Measurements from ENCODE around the gene SLAMF7. TPM values are rescaled to one million over a fixed set of nuclear protein-coding genes. Genes with fewer than 3 reads are reported as not detected.

SLAMF7 gene
- total RNA-seq, 1 donor from 2014 or later = 0.48 TPM

DNA sequence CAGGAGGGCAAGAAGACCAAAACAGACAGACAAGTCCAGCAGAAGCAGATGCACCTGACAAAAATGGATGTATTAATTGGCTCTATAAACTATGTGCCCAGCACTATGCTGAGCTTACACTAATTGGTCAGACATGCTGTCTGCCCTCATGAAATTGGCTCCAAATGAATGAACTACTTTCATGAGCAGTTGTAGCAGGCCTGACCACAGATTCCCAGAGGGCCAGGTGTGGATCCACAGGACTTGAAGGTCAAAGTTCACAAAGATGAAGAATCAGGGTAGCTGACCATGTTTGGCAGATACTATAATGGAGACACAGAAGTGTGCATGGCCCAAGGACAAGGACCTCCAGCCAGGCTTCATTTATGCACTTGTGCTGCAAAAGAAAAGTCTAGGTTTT, 14.5 kb downstream of the SLAMF7 start:
- no peak for TF ChIP-seq CTCF (conservative IDR thresholded peaks at IDR 0.05)
- Mint-ChIP-seq H3K4me3 (no peak overlapping the region), H3K9me3 (no peaks in the 10 kb centered on the region), H3K36me3 (no peaks in the 10 kb centered on the region), H3K27me3 (peaks cover 33% of the 10 kb centered on the region), H3K4me1 (ENCODE audit: unreplicated experiment) (no peaks in the 10 kb centered on the region), H3K27ac (no peak overlapping the region)
- no peak for DNase-seq (ENCODE audit: extremely low spot score, unreplicated experiment)

DNA sequence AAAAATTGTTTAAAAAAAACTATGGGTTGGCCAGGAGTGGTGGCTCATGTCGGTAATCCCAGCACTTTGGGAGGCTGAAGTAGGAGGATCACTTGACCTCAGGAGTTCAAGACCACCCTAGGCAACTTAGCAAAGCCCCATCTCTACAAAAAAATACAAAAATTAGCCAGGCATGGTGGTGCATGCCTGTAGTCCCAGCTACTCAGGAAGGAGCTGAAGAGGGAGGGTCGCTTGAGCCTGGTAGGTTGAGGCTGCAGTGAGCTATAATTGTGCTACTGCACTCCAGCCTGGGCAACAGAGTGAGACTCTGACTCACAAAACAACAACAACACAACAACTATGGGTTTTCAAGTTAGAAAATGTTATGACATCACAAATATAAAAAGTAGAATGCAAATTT, 16.4 kb downstream of the SLAMF7 start:
- DNase-seq (ENCODE audit: extremely low spot score, unreplicated experiment) = no peak
- no peak for TF ChIP-seq CTCF (conservative IDR thresholded peaks at IDR 0.05)
- H3K27ac Mint-ChIP-seq = no peak overlapping the region
- H3K27me3 Mint-ChIP-seq = peaks cover 25% of the 10 kb centered on the region
- H3K36me3 Mint-ChIP-seq = no peaks in the 10 kb centered on the region
- H3K4me1 Mint-ChIP-seq (ENCODE audit: unreplicated experiment) = no peaks in the 10 kb centered on the region
- H3K9me3 Mint-ChIP-seq = no peaks in the 10 kb centered on the region
- H3K4me3 Mint-ChIP-seq = no peak overlapping the region

DNA sequence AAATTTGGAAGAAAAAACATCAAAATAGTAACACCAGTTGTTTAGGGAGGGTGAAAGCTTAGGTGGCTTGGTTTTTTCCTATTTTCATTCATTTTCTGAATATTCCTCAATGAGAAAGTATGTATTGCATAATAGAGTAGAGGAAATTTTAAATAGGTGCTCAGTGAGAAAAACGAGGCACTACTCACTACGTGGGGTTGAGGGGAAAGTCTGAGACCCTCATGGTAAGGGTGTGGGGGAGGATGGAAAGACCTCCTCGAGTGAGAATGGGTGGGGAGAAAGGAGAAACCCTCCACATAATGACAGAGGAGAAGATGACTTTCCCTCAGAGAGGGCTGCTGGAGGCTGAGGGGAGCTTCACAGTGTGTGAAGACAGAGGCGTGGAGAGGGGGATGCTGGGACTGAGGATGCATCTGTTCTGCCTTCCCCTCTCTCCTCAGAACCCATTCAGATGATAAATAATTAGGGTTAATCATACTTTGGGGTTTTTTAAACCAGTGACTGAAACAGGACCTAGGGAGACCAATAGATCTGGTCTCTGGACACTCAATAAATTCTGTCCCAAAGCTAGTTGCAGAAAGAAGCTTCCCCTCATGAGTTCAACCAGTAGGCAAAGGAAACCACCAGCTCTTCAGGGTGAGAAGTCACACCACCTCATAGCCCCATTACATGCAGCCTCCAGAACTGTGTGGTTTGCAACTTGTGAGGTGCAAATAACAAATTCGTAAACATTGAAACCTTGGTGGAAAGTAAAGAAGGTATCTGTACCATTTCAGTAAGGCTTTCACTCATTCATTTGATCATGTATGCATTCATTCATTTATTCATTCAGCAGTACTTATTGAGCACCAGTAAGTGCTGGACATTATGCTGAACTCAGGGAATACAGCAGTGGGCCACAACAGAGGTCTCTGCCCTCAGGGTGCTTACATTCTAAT, 17.1 kb downstream of the SLAMF7 start:
- peaks cover 20% of the 10 kb centered on the region for H3K27me3 Mint-ChIP-seq
- H3K9me3 Mint-ChIP-seq = no peaks in the 10 kb centered on the region
- no peaks in the 10 kb centered on the region for H3K4me1 Mint-ChIP-seq (ENCODE audit: unreplicated experiment)
- H3K4me3 Mint-ChIP-seq = no peak overlapping the region
- no peak overlapping the region for H3K27ac Mint-ChIP-seq
- DNase-seq (ENCODE audit: extremely low spot score, unreplicated experiment) = no peak
- TF ChIP-seq CTCF (conservative IDR thresholded peaks at IDR 0.05) = no peak
- H3K36me3 Mint-ChIP-seq = no peaks in the 10 kb centered on the region

DNA sequence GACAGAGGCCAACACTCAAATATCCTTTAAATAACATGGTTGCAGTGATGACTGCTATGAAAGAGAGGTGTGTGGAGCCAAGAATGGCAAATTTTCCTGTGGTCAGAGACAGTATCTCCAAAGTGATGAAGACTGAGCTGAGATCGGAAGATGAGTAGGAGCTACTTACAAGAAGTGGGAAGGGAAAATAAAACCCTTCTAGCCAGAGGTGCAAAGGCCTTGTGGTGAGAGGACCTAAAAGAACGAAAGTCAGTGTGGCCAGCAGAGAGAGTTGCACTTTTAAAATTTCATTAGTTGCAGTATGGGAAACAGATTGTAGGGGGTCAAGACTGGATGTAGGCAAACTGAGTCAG, 17.8 kb downstream of the SLAMF7 start:
- TF ChIP-seq CTCF (conservative IDR thresholded peaks at IDR 0.05) = no peak
- no peak overlapping the region for H3K4me3 Mint-ChIP-seq
- peaks cover 17% of the 10 kb centered on the region for H3K27me3 Mint-ChIP-seq
- H3K36me3 Mint-ChIP-seq = no peaks in the 10 kb centered on the region
- DNase-seq (ENCODE audit: extremely low spot score, unreplicated experiment) = no peak
- H3K27ac Mint-ChIP-seq = no peak overlapping the region
- H3K4me1 Mint-ChIP-seq (ENCODE audit: unreplicated experiment) = no peaks in the 10 kb centered on the region
- no peaks in the 10 kb centered on the region for H3K9me3 Mint-ChIP-seq

- H3K9me3 Mint-ChIP-seq = no peaks in the 10 kb centered on the region
- TF ChIP-seq CTCF (conservative IDR thresholded peaks at IDR 0.05) = no peak
- no peak for DNase-seq (ENCODE audit: extremely low spot score, unreplicated experiment)
- no peak overlapping the region for H3K4me3 Mint-ChIP-seq
- no peaks in the 10 kb centered on the region for H3K36me3 Mint-ChIP-seq
- H3K27ac Mint-ChIP-seq = no peak overlapping the region
- H3K27me3 Mint-ChIP-seq = peaks cover 8% of the 10 kb centered on the region
- H3K4me1 Mint-ChIP-seq (ENCODE audit: unreplicated experiment) = no peaks in the 10 kb centered on the region
Observed at GRCh38 chr1:160758521-160758920, 19.5 kb downstream of the SLAMF7 start.
